Measurements from ENCODE around the gene SEMA6B. TPM values are rescaled to one million over a fixed set of nuclear protein-coding genes. Genes with fewer than 3 reads are reported as not detected.
"Not testable (repeated sequence)": the region's sequence is repeated elsewhere in the genome, so short reads cannot be mapped to it uniquely, and the experiment has no call there.

SEMA6B gene
- total and polyA plus RNA-seq, 2 of the 4 experiments (the other 2 are of a cell fraction) = 0.18 to 0.72 TPM

DNA sequence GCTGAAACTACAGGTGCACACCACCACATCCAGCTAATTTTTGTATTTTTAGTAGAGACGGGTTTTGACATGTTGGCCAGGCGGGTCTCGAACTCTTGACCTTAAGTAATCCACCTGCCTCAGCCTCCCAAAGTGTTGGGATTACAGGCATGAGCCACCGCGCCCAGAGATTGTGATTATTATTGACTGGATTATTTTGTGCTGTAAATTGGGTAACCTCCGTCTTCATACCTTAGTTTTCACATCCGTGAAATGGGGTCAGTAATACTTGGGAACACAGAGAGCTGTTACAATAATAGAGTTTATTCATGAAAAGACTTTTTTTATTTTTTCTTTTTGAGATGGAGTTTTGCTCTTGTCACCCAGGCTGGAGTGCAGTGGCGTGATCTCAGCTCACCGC lies 35.7 kb upstream of the SEMA6B start:
- H2AK5ac ChIP-seq (ENCODE audit: low read depth, low read length); H3K4me3 ChIP-seq (ENCODE audit: insufficient read depth, low read depth, low read length); H2BK20ac ChIP-seq (ENCODE audit: low read depth, low read length); H4K20me1 ChIP-seq (ENCODE audit: insufficient read depth, low read length); CTCF ChIA-PET; ATAC-seq (ENCODE audit: low read depth); H3K27ac ChIP-seq (ENCODE audit: insufficient read depth, low read length); H2BK5ac ChIP-seq (ENCODE audit: low read depth, low read length, poor library complexity, severe bottlenecking); H3K18ac ChIP-seq (ENCODE audit: low read depth, low read length); dilution Hi-C loops (cut with HindIII; ENCODE audit: low sequenced_read_pairs, unreplicated experiment); POLR2A ChIA-PET (ENCODE audit: unreplicated experiment); H3K4me1 ChIP-seq (ENCODE audit: control insufficient read depth, insufficient read depth, low read length); H2BK120ac ChIP-seq (ENCODE audit: low read depth, low read length); H4K5ac ChIP-seq (ENCODE audit: low read depth, low read length); H3K4me2 ChIP-seq (ENCODE audit: low read depth, low read length); H2AFZ ChIP-seq (replicated peaks; ENCODE audit: low read length, poor library complexity); DNase-seq; in situ Hi-C loops (cut with MboI; ENCODE audit: low sequenced_read_pairs); H2AK9ac ChIP-seq (replicated peaks; ENCODE audit: low read depth, low read length, poor library complexity); H3K36me3 ChIP-seq (ENCODE audit: control insufficient read depth, insufficient read depth, low read length); H3K9me1 ChIP-seq (ENCODE audit: insufficient read depth, low read length); H3K23ac ChIP-seq (ENCODE audit: low read depth, low read length); H2BK15ac ChIP-seq (ENCODE audit: low read depth, low read length); H3K9me3 ChIP-seq (ENCODE audit: control insufficient read depth, insufficient read depth, low read length); H3K56ac ChIP-seq (ENCODE audit: extremely low read depth, insufficient read depth, low read length); H4K91ac ChIP-seq (ENCODE audit: insufficient read depth, low read depth, low read length); H3K79me1 ChIP-seq (ENCODE audit: low read depth in 1 of 2, low read length in 2 of 2); BruUV-seq (replicated peaks); H3K9ac ChIP-seq (ENCODE audit: low read depth, low read length); H4K8ac ChIP-seq (ENCODE audit: low read depth in 2 of 2, low read length in 2 of 2); intact Hi-C loops (cut with micrococcal nuclease); H3K4ac ChIP-seq (ENCODE audit: low read depth, low read length); H3K14ac ChIP-seq (replicated peaks; ENCODE audit: low read depth, low read length): not testable (repeated sequence)
- no CpG with 5 or more reads among the region's 9 CpGs for WGBS, 2 experiments (ENCODE audit: extremely low coverage in 2 of 2, insufficient read length in 1 of 2)
- peaks cover 36% of the 10 kb centered on the region for H3K27me3 ChIP-seq (ENCODE audit: control insufficient read depth, insufficient read depth, low read length)
